ENCODE measurements around the gene ANKFN1.

ANKFN1 gene

DNA sequence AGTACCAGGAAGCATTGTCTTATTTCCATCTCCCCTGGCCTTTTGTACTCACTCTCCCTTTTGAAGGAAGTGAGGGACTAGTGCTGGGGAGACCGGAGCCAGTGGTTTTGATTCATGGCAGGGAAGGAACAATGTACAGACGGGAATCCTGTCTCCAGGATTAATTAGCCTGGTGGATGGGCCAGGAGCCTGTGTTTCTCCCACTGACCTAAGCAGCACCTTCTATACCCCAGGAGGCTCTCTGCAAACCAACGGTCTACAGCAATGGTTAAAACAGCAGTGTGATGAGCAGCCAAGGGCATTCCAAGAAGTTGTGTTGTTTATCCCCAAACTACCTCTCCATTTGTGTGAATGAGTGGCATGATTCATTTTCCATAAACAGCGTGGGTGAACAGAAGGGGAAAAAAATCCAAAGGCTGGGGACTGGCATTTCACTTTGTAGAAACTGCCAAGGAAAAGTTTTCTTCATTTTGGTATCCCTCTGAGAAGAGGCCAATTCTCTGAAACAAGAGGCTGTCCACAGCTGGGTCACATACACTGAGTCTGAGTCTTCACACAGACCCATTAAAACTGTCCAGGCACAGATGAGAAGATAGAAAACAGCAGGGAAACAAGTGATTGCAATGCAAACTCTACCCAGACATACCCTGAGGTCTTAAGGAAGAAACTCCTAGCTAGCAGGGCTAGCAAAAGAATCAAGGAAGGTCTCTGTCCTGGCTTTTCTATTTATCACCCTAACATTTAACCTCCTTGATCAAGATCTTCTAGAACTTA, 18.1 kb downstream of the ANKFN1 start:
- TF ChIP-seq, protein P1, sequence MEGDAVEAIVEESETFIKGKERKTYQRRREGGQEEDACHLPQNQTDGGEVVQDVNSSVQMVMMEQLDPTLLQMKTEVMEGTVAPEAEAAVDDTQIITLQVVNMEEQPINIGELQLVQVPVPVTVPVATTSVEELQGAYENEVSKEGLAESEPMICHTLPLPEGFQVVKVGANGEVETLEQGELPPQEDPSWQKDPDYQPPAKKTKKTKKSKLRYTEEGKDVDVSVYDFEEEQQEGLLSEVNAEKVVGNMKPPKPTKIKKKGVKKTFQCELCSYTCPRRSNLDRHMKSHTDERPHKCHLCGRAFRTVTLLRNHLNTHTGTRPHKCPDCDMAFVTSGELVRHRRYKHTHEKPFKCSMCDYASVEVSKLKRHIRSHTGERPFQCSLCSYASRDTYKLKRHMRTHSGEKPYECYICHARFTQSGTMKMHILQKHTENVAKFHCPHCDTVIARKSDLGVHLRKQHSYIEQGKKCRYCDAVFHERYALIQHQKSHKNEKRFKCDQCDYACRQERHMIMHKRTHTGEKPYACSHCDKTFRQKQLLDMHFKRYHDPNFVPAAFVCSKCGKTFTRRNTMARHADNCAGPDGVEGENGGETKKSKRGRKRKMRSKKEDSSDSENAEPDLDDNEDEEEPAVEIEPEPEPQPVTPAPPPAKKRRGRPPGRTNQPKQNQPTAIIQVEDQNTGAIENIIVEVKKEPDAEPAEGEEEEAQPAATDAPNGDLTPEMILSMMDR (conservative IDR thresholded peaks at IDR 0.05; ENCODE audit: low read depth, low read length): no peak
- no peak overlapping the region for H3K4me3 ChIP-seq (ENCODE audit: low read length)
- DNase-seq (ENCODE audit: low read depth): no peak

- peak; percentile 70 for DNase-seq (ENCODE audit: low read depth)
- TF ChIP-seq, protein P1 (conservative IDR thresholded peaks at IDR 0.05; ENCODE audit: low read depth, low read length): no peak
- no peak overlapping the region for H3K4me3 ChIP-seq (ENCODE audit: low read length)
These were observed 19.3 kb downstream of the ANKFN1 start for GRCh38 chr17:56172517-56172982.

DNA sequence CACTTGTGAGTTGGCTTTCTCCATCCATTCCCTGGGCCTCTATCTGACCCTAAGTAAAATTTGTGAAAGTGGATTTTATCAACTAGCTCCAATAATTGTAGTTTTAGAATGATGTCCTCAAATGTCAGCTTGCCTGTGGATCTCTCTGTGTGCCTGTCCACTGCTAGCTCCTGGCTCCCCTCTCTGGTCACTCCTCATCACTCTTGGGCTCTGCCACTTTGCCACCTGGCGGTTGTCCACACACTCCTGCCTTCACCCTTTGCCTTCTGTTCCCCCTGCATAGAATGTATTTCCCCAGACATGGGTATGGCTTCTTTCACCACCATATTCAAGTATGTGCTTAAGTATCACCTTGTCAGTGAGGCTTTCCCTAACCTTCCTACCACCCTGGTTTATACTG, 19.8 kb downstream of the ANKFN1 start:
- TF ChIP-seq, protein P1 (conservative IDR thresholded peaks at IDR 0.05; ENCODE audit: low read depth, low read length): no peak
- H3K4me3 ChIP-seq (ENCODE audit: low read length): no peak overlapping the region
- no peak for DNase-seq (ENCODE audit: low read depth)

DNA sequence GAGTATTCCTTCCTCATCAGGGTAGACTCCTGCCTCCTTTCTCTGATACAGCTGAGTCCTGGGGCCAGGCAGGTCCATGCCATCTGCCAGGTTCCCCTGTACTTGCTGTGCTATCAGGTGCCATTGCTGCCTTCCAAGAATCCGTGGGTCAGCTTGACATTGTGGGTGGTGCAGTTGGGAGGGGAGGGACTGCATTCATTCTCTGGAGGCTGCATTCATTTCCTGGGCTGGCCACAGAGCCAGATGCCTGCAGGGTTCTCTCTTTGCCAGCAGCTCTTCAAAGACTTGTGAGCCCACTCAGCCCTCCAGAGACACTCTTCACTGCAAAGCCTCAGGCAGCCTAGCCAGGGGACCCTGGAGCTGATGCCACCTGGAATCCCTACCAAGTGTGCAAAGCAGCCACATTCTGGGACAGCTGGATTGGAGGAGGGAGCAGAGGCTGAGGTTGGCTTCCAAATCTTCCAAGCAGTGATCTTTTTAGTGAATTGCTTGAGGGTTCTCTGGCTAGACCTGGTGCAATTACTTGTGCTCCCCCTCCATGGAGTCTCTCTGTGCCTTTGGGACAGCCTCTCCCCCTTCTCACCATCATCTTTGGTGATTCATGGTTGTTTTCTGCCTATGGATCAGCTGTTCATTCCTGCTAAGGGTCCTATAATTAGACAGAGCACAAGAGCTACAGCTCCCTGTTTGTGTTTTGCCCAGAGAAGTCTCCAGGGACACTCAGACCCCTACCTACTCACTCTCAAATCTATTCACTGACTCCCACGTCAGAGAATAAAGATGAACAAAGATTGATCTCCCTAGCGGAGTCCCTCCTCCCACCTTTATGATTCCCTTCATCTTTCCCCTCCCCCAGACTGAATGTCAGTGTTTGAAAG, 20.9 kb downstream of the ANKFN1 start:
- no peak for DNase-seq (ENCODE audit: low read depth)
- H3K4me3 ChIP-seq (ENCODE audit: low read length): no peak overlapping the region
- TF ChIP-seq, protein P1 (conservative IDR thresholded peaks at IDR 0.05; ENCODE audit: low read depth, low read length): no peak

DNA sequence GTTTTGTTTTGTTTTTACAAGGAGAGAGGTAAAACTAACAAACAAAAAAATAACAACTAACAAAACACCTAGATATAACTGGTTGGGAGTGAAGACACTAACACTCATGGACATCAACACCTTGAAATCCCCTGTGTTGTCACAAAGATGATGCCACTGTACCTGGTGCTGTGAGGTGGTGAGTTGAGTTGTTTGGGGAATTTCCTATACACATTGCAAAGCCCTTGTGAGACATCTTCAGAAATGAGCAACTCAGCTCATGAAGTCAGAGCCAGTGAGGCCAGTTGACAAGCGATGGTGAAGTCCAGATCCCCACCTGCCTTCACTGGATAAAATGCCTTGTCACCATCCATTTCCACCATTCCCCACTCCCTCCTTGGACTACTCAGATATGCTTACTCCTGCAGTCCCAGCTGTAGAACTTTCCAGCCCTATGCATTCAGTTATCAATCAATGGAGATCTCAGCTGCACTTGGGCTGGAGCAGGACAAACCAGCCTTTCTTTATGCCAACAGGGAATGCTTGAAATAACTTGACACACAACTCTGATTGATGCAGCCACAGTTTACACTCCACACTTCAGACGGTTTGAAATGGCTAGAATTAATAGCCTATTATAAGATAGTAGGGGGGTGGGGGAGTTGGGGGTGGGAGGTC, 22.2 kb downstream of the ANKFN1 start:
- no peak overlapping the region for H3K4me3 ChIP-seq (ENCODE audit: low read length)
- TF ChIP-seq, protein P1 (conservative IDR thresholded peaks at IDR 0.05; ENCODE audit: low read depth, low read length): no peak
- no peak for DNase-seq (ENCODE audit: low read depth)

- H3K4me3 ChIP-seq (ENCODE audit: low read length): no peak overlapping the region
- DNase-seq (ENCODE audit: low read depth): peak; percentile 46
- TF ChIP-seq, protein P1 (conservative IDR thresholded peaks at IDR 0.05; ENCODE audit: low read depth, low read length): no peak
These were observed 22.8 kb downstream of the ANKFN1 start for GRCh38 chr17:56176091-56176490.

Measured in retinal pigment epithelial cell (primary cell).